TTC549 (cell line): ENCODE results near the gene VSTM4.

ENCODE experiments used
- FAIRE-seq: peaks from 2 replicates; lab custom pipeline; 2012; peaks lifted over from hg19 to GRCh38; lab: Jason Lieb, UNC

Gene VSTM4

DNA sequence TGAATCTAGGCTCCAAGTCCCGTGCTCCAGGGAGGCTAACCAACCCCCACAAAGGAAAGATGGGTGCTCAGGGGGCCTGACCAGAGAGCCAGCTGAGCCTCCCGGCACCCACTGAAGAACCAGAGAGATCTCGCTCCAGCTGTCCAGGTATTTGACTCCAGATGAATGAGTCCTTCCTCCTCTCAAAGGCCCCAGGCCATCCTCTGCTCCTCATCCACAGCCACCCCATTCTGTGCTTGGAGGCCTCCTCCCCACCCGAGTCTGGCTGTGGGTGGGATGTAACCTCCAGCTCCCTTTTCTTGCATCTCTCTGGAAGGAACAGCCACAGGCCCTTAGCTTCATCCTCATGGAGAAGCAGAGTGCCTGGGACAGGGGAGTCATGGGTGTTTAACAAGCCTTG is 44.6 kb downstream of the VSTM4 start:
- no peak for FAIRE-seq

DNA sequence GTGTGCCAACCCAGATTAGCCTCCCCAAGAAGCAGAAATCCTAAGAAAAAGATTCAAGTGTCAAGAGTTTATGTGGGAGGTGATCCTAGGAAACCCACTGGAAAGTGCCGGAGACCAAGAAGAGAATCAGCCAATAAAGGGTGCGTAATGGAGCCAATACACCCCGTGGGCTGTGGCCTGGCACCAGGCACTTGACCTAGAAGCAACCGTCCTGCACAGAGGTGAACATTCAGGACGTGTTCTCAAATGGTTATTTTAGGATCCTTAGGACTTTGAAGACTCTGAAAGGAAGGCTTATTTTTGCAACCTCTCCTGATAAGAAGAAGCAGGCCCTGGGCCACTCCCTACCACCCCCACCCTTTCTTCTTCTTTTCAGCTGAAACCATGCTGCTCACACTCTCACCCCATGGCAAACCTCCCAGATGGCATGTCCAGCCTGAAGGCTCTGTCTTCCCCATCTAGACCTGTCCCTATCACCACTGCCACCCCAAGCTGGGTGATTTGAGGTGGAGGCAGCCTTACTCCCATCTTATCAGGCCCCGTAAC is 46.6 kb downstream of the VSTM4 start:
- no peak for FAIRE-seq

DNA sequence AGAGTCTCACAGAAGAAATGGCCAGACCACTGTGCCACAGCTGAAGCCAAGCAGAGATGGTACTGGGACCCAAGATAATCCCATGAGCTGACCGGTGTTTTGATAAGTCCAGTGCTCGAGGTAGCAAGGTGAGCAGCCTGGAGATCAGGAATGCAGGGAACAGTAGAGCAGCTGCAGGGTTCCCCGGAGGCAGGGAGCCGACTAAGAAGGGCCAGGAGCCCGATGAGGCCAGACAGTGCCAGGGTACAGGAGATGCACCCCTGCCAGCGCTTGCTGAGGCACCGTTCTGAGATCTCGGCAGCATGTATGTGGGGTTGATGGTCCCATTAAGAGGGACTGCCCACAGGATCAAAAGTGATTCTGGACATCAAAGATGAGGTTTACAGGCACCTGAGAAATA is 47.1 kb downstream of the VSTM4 start:
- FAIRE-seq = no peak

GRCh38 chr10:49066944-49067730 is 48.2 kb downstream of the VSTM4 start:
- no peak for FAIRE-seq

GRCh38 chr10:49062229-49062628 is 53.1 kb downstream of the VSTM4 start:
- no peak for FAIRE-seq

DNA sequence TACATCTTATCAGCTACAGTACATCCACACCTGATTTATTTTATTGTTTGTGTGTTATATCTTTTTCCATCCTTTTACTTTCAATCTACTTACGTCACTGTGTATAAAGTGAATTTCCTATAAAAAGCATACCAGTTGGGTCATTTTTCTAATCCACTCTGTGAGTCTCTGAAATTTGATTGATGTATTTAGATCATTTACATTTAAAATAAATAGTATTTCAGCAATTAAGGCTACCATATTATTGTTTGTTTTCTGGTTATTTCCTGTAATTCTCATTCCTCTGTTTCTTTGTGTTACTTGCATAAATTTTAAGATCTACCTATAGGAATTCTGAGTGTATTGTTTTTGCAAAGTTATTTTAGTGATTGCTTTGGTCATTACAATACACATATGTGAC is 53.7 kb downstream of the VSTM4 start:
- no peak for FAIRE-seq

DNA sequence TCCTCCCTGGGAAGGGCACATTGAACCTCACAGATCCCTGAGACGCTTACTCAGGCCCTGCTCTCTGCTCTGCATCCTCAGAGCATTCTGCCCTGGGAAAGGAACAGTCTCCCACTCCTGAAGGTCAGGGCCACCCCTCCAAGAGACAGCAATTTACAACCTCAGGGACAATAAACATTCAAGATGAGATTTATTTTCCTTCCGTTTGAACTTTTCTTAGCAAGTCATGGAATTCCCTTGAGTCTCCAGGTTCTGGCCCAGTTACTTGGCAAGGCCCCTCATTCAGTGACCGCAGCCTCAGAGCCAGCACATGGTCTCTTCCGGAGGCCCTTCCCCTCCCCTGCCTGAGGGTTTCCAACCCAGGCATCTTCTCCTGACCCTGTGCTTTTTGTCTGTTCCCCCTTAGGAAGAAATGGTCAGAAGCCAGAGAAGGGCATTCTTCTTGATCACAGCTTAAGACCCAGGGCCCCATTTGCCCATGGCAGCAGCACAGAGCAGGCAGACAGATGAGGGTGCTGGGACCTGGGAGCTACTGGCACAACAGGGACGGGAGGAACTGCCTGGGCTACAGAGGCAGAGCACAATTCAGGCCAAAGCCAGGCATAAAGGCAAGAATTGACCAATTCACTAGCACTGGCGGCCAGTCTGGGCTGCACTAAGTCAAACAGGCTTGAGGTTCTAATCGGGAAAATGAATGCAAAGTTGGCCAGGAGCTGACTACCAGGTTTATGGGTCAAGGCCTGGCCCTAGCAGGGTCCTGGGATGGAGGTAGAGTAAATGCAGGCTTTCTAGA is 56.7 kb downstream of the VSTM4 start:
- no peak for FAIRE-seq

DNA sequence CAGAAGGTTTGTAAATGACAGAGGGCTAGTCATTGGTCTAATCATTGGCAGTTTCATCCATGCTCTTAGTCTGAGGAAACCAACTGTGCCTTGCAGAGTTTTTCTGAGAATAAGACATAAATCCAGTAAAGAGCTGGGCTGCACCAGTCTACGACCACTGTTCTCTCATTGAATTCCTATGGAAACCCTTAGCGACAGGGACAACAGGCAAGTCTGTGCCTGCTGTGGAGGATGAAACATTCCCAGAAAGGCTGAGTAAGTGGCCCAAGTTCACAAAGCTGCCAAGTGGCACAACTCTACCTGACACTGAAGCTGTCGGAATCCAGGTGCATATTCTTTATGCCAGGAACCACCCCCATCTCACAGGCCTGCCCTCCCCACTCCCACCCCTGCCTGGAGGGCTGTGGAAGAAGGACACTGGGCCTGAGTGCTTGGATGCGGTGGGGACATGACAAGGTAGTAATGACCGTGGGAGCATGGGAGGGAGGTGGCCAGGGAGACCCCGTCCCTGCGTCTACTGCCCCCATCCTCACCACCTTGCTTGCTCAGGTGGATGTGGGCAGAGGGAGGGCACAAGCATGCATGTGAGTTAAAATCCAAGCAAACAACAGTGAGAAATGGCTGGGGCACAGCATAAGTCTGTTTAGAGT is 58.0 kb downstream of the VSTM4 start:
- no peak for FAIRE-seq

DNA sequence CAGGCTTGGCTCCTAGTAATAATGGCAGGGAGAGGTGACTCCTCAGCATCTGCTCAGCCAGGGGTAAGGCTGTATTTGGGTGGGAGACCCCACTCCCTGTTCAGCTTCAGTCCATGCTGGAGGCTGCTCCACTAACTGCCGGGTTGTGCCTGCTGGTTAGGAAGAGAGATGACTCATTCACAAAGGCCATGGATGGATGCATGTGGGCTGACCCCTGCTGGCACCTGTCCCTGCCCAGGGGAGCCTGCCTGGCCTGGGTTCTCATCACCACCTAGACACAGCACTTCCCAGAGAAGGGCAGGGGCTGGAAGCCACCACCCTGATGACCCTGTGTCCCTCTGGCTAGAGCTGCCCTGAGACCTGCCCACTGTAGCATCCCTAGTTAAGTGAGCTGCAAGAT is 59.0 kb downstream of the VSTM4 start:
- no peak for FAIRE-seq

GRCh38 chr10:49055221-49055849 is 60.0 kb downstream of the VSTM4 start:
- no peak for FAIRE-seq

DNA sequence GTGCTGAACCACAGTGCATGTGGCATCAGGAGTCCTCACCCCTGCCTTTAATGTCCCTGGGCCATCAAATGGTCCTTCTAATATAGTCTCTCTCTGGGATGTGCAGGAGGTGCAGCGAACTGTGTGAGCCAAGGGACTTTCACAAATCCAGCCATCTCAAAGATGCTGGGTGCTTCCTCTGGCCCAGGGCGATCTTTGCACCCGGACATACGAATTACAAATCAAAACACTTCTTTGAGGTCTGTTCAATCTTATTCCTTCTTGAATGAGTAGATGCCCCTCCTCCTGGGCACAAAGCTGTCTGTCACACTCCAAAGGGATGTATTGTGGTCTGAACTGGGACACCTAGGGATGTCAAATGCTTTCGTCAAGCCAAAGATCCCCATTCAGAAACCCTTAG is 60.6 kb downstream of the VSTM4 start:
- FAIRE-seq = no peak

DNA sequence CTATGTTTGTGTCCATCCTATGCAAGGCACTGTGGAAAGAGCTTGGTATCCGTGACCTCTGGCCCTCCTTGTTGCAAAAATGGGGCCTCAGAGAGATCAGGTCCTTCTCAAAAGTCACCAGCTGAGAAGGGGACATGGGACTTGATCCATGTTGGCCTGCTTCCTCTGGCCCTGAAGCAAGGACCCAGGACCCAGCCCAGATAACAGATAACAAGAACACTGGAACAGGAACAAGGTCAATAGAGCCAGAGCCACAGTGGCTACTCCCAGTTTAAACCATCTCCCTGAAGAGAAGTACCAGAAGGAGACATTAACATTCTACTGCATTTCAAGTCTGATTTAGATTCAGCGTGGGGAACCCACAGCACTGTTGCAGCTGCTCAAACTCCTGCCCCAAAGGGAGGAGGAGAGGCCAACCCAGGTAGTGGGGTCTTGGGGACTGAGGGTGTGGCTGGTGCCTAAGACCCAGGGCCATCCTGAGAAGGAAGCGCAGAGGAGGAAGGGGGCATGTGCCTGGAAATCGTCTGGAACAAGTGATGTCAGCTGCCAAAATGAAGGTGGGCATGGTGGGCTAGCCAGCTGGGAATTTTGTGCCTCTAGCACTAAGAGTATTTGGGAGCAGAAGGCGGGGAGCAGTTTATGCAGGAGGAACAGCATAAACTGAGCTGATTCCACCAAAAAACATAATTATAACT is 61.2 kb downstream of the VSTM4 start:
- no peak for FAIRE-seq

- FAIRE-seq = no peak
Observed at GRCh38 chr10:49053053-49053997, 62.0 kb downstream of the VSTM4 start.

DNA sequence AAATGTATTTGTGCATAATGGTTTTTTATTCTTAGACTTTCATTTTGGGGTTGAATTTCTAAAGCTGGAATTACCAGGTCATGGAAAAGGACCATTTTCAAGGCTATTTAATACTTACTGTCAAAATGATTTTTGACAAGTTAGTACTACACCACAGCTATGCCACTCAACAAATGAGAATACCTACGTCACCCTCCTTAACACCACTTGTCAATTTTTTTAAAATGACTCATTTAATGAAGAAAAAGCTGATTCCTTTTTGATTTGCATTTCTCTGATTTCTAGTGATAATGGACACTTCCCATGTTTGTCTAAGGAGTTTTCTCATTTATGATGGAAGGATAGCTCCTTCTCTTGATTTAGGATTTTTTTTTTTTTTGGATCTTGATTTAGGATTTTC is 63.3 kb downstream of the VSTM4 start:
- FAIRE-seq = no peak

DNA sequence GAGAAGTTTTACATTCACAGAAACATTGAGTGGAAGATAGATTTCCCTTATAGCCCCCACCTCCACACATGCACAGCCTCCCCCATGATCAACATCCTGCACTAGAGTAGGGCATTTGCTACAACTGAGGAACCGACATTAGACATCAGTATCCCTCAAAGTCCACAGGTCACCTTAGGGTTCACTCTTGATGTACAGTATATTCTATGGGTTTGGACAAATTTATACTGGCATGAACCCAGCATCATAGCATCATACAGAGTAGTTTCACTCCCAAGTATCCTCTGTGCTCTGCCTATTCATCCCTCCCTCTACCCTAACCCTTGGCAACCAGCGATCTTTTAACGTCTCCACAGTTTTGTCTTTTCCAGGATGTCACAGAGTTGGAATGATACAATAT is 64.4 kb downstream of the VSTM4 start:
- FAIRE-seq = no peak

DNA sequence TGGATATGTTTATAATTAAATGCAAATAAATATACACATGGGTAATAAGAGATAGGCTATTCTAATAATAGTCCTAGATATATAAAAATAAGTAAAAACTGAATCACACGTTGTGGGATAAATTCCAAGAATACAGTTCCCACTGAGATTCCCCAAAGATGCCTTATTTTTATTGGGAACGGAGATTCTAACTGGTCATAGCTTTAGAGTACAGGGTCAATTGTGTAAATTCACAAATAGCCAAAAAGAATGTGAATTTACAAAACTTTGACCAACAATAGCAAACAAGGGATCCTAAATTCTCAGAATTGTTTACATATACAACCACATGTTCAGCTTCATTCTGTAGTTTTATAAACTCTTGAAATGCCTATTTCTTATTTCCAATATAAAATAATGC is 65.0 kb downstream of the VSTM4 start:
- FAIRE-seq = no peak

- FAIRE-seq = no peak
Observed at GRCh38 chr10:49049660-49050059, 65.7 kb downstream of the VSTM4 start.

DNA sequence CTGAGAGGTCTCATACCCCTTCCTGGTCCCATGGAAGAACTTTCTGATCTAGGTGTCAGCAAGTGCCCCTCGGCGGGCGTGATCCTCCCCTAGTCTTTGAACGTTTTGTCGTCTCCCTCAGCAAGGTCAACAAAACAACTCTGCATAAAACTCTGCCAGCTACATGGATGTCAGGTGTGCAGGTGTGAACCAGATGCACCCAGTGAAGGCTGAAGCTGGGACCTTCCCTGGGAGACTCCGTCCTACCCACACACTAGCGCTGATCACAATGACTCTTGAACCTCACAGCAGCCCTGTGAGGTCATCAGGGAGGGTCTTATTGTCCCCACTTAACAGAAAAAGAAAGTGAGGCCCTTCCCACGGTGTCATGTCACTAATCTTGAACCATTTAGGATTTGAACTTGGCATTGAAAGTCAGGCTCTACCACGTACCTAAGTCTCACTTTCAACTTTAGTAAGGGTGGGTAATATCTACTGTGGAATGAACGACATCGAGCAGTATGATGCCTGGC is 68.1 kb downstream of the VSTM4 start:
- FAIRE-seq = no peak

DNA sequence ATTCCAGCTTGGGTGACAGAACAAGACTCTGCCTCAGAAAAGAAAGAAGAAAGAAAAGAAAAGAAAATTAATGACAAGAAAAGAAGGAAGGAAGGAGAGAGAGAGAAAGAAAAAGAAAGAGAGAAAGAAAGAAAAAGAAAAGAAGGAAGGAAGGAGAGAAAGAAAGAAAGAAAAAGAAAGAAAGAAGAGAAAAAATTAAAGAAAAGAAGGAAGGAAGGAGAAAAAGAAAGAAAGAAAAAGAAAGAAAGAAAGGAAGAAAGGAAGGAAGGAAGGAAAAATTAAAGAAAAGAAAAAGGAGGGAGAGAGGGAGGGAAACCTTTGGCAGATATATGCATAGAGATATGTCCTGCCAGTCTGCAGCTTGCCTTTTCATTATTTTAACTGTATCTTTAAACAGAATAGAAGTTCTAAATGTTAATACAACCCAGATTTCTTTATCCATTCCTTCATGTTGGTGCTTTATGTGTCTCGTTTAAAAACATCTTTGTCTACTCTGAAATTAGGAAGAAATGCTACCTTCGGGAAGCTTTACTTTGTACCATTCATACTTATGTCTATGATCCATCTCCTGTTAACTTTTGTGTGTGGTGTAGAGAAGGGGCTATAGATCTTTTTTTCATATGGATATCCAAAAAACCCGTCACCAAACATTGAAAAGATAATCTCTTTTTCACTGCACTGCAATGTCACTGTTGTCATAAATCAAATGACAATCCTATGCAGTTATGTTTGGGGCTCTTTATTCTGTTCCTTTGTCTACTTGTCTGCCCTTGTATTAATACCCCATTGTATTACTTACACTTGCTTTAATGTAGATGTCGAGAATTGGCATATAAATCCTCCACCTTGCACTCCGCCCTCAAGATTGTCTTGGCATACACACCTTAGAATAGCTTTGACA is 70.8 kb downstream of the VSTM4 start:
- FAIRE-seq = no peak
